Measurements from ENCODE around the gene KIF1B. TPM values are rescaled to one million over a fixed set of nuclear protein-coding genes. Genes with fewer than 3 reads are reported as not detected.

The KIF1B gene, protein sequence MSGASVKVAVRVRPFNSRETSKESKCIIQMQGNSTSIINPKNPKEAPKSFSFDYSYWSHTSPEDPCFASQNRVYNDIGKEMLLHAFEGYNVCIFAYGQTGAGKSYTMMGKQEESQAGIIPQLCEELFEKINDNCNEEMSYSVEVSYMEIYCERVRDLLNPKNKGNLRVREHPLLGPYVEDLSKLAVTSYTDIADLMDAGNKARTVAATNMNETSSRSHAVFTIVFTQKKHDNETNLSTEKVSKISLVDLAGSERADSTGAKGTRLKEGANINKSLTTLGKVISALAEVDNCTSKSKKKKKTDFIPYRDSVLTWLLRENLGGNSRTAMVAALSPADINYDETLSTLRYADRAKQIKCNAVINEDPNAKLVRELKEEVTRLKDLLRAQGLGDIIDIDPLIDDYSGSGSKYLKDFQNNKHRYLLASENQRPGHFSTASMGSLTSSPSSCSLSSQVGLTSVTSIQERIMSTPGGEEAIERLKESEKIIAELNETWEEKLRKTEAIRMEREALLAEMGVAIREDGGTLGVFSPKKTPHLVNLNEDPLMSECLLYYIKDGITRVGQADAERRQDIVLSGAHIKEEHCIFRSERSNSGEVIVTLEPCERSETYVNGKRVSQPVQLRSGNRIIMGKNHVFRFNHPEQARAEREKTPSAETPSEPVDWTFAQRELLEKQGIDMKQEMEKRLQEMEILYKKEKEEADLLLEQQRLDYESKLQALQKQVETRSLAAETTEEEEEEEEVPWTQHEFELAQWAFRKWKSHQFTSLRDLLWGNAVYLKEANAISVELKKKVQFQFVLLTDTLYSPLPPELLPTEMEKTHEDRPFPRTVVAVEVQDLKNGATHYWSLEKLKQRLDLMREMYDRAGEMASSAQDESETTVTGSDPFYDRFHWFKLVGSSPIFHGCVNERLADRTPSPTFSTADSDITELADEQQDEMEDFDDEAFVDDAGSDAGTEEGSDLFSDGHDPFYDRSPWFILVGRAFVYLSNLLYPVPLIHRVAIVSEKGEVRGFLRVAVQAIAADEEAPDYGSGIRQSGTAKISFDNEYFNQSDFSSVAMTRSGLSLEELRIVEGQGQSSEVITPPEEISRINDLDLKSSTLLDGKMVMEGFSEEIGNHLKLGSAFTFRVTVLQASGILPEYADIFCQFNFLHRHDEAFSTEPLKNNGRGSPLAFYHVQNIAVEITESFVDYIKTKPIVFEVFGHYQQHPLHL (N-terminal part only)
- 35.5 TPM for total RNA-seq
- long read RNA-seq, full-length matches to known transcripts, result 17 of 35 reads
- long read RNA-seq, partial matches to known transcripts, result 6 of 35 reads
- long read RNA-seq, other reads (novel, unspliced or antisense), result 12 of 35 reads

DNA sequence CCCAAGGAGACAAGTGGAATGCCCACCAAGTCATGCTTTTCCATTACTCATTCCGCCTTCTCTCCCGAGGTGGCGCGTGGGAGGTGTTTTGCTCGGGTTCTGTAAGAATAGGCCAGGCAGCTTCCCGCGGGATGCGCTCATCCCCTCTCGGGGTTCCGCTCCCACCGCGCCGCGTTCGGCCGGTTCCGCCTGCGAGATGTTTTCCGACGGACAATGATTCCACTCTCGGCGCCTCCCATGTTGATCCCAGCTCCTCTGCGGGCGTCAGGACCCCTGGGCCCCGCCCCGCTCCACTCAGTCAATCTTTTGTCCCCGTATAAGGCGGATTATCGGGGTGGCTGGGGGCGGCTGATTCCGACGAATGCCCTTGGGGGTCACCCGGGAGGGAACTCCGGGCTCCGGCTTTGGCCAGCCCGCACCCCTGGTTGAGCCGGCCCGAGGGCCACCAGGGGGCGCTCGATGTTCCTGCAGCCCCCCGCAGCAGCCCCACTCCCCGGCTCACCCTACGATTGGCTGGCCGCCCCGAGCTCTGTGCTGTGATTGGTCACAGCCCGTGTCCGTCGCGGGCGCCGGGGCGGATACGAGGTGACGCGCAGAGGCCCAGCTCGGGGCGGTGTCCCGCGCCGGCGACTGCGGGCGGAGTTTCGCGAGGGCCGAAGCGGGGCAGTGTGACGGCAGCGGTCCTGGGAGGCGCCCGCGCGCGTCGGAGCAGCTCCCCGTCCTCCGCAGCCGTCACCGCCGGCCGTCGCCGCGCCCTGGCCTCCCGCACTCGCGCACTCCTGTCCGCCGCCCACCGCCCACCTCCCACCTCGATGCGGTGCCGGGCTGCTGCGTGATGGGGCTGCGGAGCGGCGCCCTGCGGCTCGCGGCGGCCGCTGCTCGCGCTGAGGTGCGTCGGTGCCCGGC is at the start of gene KIF1B:
KIF1B (plus strand) TSS at position 666 of the 906 bp plus-strand sequence. CDS start 21,759 bp downstream, outside the sequence.
- intact Hi-C loops (cut with DNase I), result loop anchor here (10.0 kb wide), 1 partner anchor 125 kb away; no protein-coding TSS in a partner anchor

DNA sequence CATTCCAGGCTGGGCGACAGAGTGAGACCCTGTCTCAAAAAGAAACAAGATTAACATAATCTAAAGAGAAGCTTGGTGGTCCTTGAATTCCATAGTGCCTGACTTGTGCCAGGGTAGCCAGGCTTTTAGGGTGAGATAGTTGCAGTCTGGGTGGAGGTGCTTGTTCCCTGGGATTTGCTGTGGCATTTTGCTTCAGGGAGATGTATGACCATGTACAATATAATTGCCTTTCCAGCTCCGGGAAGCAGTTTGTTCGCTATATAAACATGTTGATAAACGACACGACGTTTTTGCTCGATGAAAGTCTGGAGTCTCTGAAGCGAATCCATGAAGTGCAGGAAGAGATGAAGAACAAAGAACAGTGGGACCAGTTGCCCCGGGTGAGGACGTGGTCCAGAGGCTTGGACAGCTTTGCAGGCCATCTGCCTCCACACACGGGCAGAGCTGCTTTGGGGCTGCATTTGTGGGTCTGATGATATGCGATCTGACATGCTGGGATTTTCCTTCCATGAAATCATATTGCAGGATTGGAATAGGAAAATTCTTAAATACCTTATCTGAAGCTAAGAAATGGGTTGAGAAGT is 49.4 kb upstream of the KIF1B start:
- DNase-seq (no peak), ATAC-seq (no peak)
- Histone ChIP-seq H3K4me3 (no peak overlapping the region), H3K4me1 (no peaks in the 10 kb centered on the region), H3K9me3 (no peaks in the 10 kb centered on the region), H3K27ac (no peak overlapping the region), H3K36me3 (peaks cover 59% of the 10 kb centered on the region), H3K27me3 (no peaks in the 10 kb centered on the region)
- TF ChIP-seq, protein P1, sequence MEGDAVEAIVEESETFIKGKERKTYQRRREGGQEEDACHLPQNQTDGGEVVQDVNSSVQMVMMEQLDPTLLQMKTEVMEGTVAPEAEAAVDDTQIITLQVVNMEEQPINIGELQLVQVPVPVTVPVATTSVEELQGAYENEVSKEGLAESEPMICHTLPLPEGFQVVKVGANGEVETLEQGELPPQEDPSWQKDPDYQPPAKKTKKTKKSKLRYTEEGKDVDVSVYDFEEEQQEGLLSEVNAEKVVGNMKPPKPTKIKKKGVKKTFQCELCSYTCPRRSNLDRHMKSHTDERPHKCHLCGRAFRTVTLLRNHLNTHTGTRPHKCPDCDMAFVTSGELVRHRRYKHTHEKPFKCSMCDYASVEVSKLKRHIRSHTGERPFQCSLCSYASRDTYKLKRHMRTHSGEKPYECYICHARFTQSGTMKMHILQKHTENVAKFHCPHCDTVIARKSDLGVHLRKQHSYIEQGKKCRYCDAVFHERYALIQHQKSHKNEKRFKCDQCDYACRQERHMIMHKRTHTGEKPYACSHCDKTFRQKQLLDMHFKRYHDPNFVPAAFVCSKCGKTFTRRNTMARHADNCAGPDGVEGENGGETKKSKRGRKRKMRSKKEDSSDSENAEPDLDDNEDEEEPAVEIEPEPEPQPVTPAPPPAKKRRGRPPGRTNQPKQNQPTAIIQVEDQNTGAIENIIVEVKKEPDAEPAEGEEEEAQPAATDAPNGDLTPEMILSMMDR (IDR thresholded peaks at IDR 0.05), result no peak
- intact Hi-C loops (cut with DNase I), result no loop called here

More for the DNA sequence above, at the start of gene KIF1B:
- peak; percentile 97 for ATAC-seq
- Histone ChIP-seq H3K4me3 (peak within 1 kb of the TSS; percentile 90), H3K9me3 (no peaks in the 10 kb centered on the region), H3K4me1 (peaks cover 23% of the 10 kb centered on the region), H3K27me3 (no peaks in the 10 kb centered on the region), H3K27ac (peak within 1 kb of the TSS; percentile 98), H3K36me3 (no peaks in the 10 kb centered on the region)
- TF ChIP-seq, protein P1 (IDR thresholded peaks at IDR 0.05), result peak; percentile 96
- peak; percentile 99 for DNase-seq

DNA sequence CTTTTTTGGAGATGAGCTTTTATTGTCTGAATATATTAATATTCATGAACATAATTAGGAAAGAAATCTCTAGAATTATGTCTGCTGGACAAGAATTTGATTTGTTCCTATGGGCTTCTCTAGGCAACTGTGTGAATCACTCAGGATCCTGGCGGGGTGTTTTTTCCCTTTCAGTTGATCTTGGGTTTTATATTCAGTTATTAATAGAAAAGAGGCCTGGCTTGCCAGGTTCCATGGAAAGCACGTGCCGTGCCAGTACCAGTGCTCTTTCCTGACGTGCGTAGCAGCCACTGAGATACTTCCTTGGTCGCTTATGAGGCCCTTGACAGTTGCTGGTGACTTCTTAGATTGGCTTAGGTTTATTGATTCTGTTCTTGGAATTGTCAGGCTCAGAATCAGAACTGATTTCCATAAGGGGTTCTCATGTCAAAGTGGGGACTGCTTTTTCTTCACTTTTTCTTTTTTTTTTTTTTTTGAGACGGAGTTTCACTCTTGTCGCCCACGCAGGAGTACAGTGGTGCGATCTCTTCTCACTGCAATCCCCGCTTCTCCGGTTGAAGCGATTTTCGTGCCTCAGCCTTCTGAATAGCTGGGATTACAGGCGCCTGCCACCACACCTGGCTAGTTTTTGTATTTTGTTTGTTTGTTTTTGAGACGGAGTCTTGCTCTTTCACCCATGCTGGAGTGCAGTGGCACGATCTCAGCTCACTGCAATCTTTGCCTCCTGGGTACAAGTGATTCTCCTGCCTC is 48.7 kb upstream of the KIF1B start:
- TF ChIP-seq, protein P1 (IDR thresholded peaks at IDR 0.05), result no peak
- ATAC-seq, result no peak
- Histone ChIP-seq H3K27me3 (no peaks in the 10 kb centered on the region), H3K27ac (no peak overlapping the region), H3K9me3 (no peaks in the 10 kb centered on the region), H3K4me1 (no peaks in the 10 kb centered on the region), H3K36me3 (peaks cover 65% of the 10 kb centered on the region), H3K4me3 (no peak overlapping the region)
- DNase-seq, result no peak
- intact Hi-C loops (cut with DNase I), result no loop called here

DNA sequence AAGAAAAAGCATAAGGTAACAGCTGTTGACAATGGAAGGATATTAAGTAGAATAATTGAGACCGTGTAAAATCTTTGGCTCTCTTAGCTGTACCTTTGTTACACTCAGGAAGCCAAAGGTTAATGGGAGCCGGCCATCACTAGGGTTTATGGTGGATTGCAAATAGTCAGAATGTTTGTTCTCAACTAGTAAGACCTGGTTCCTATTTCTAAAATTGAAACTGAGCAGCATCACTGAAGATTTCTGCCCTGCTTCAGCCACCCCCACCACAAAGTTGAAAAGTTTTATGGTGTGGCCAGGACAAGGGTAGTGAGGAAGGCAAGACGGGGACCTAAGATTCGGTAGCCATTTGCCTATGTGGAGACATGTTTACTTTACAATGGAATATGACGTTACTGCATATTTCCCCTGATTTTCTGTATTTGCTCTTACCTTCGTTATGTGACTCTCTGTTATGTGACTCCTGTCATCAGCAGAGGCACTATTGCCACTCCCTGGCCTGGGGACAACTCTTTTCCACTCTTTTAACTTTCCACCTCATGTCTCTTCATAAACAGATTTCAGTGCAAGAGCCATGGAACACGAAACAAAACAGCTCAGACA is 41.4 kb upstream of the KIF1B start:
- Histone ChIP-seq H3K4me1 (no peaks in the 10 kb centered on the region), H3K27me3 (no peaks in the 10 kb centered on the region), H3K27ac (no peak overlapping the region), H3K9me3 (no peaks in the 10 kb centered on the region), H3K36me3 (peaks cover 93% of the 10 kb centered on the region), H3K4me3 (no peak overlapping the region)
- TF ChIP-seq, protein P1 (IDR thresholded peaks at IDR 0.05), result no peak
- no peak for DNase-seq
- ATAC-seq, result no peak
- intact Hi-C loops (cut with DNase I), result no loop called here
